B cell (primary cell): ENCODE data around the gene FGD4. TPM values are rescaled to one million over a fixed set of nuclear protein-coding genes. Genes with fewer than 3 reads are reported as not detected.
A peak's percentile ranks its signal among the peaks of the same experiment; 100 is the strongest.

Experiments
- ATAC-seq: fragments of 200-7000 bp; cut with Tn5 transposase; one replicate; pipeline ENCODE4 v1.10.0; 2021; ENCODE audit warnings: low read depth, mild to moderate bottlenecking, moderate number of reproducible peaks, moderate library complexity
- CTCF ChIA-PET: fragments of 350-600 bp; sonication (Branson Sonifier 250); formaldehyde crosslinking; loops from one replicate; lab custom pipeline; 2021; ENCODE audit warnings: antibody characterized with exemption, inconsistent platforms; lab: Charles Lee
- POLR2A ChIA-PET: fragments of 350-600 bp; sonication (Branson Sonifier 250); formaldehyde crosslinking; loops from one replicate; lab custom pipeline; 2021; ENCODE audit warnings: antibody characterized with exemption; lab: Charles Lee
- DNase-seq: peaks from one replicate; pipeline ENCODE4 v3.0.0; 2013
- H2AFZ ChIP-seq: 2 replicates; pipeline ENCODE4 v1.6.1; 2012; ENCODE audit warnings: mild to moderate bottlenecking, low read depth, low read length; ENCODE audit not compliant: insufficient read depth, poor library complexity, severe bottlenecking
- H3K27ac ChIP-seq, 2 donors: 1 replicate in 1 of 2; 2 replicates in 1 of 2; pipeline ENCODE4 v1.5.1; 2012 to 2013; ENCODE audit warnings: low read length in 2 of 2, mild to moderate bottlenecking in 2 of 2, moderate library complexity in 1 of 2
- H3K27me3 ChIP-seq, 4 experiments: fragments of 200-600 bp in 1 of 4; sonication (generic) in 1 of 4; replicated peaks in 1 of 4; 1 replicate in 2 of 4; 2 replicates in 2 of 4; pipeline versions ENCODE4 v1.6.1 to v1.7.0; 2013 to 2016; ENCODE audit warnings: low read length in 3 of 4, mild to moderate bottlenecking in 2 of 4, mixed read lengths in 1 of 4, moderate library complexity in 1 of 4; ENCODE audit not compliant: insufficient read depth in 4 of 4, control insufficient read depth in 3 of 4; ENCODE audit errors: control extremely low read depth in 1 of 4
- H3K36me3 ChIP-seq, 2 experiments: replicated peaks in 1 of 2; 1 replicate in 1 of 2; 2 replicates in 1 of 2; pipeline versions ENCODE4 v1.6.1 to v1.7.1; 2013; ENCODE audit warnings: low read length in 1 of 2; ENCODE audit not compliant: insufficient read depth in 2 of 2, control insufficient read depth in 1 of 2; ENCODE audit errors: control extremely low read depth in 1 of 2, extremely low read depth in 1 of 2
- H3K4me1 ChIP-seq, 2 donors: fragments of 200-600 bp in 1 of 2; sonication (generic) in 1 of 2; 1 replicate in 1 of 2; 2 replicates in 1 of 2; pipeline versions ENCODE4 v1.5.1 to v1.6.1; 2013 to 2017; ENCODE audit warnings: low read length in 2 of 2; ENCODE audit not compliant: control insufficient read depth in 2 of 2, insufficient read depth in 2 of 2
- H3K4me2 ChIP-seq: replicated peaks from 2 replicates; pipeline ENCODE3; 2012; ENCODE audit warnings: mild to moderate bottlenecking, low read depth, low read length; ENCODE audit not compliant: poor library complexity, severe bottlenecking
- H3K4me3 ChIP-seq, 5 experiments: fragments of 200-600 bp in 1 of 5; sonication (generic) in 1 of 5; 1 replicate in 3 of 5; 2 replicates in 2 of 5; pipeline versions ENCODE4 v1.5.1 to v1.7.0; 2011 to 2016; ENCODE audit warnings: low read length in 4 of 5, mild to moderate bottlenecking in 4 of 5, low read depth in 2 of 5, control low read depth in 1 of 5, moderate library complexity in 1 of 5; ENCODE audit not compliant: insufficient read depth in 1 of 5; ENCODE audit errors: control extremely low read depth in 1 of 5, extremely low read depth in 1 of 5
- H3K79me2 ChIP-seq: fragments of 200-600 bp; sonication (generic); one replicate; pipeline ENCODE4 v1.6.0; 2016; ENCODE audit warnings: low read length; ENCODE audit not compliant: control insufficient read depth, insufficient read depth
- H3K9ac ChIP-seq: fragments of 200-600 bp; sonication (generic); 2 replicates; pipeline ENCODE4 v1.6.1; 2017; ENCODE audit warnings: mild to moderate bottlenecking, low read length, moderate library complexity
- H3K9me3 ChIP-seq, 3 donors: one replicate each; pipeline versions ENCODE4 v1.6.1 to v1.7.1; 2013; ENCODE audit warnings: low read length in 2 of 3; ENCODE audit not compliant: control insufficient read depth in 2 of 3, insufficient read depth in 1 of 3; ENCODE audit errors: control extremely low read depth in 1 of 3
- H4K20me1 ChIP-seq: 2 replicates; pipeline ENCODE4 v1.6.0; 2012; ENCODE audit warnings: mild to moderate bottlenecking, low read length; ENCODE audit not compliant: insufficient read depth, control insufficient read depth, poor library complexity, severe bottlenecking
- H3K27ac Mint-ChIP-seq: one replicate; pipeline ENCODE4 v1.8.0; 2021; ENCODE audit warnings: mixed read lengths
- H3K27me3 Mint-ChIP-seq: one replicate; pipeline ENCODE4 v1.8.0; 2021; ENCODE audit warnings: mixed read lengths
- H3K4me1 Mint-ChIP-seq: one replicate; pipeline ENCODE4 v1.8.0; 2021; ENCODE audit warnings: mixed read lengths
- H3K4me3 Mint-ChIP-seq: one replicate; pipeline ENCODE4 v1.8.0; 2021; ENCODE audit warnings: mixed read lengths
- H3K9me3 Mint-ChIP-seq: one replicate; pipeline ENCODE4 v1.8.0; 2022; ENCODE audit warnings: mixed read lengths; ENCODE audit not compliant: insufficient read depth
- EZH2 ChIP-seq: IDR thresholded peaks from 2 replicates; pipeline ENCODE4 v1.6.1; 2012; ENCODE audit warnings: borderline replicate concordance, low read depth, mild to moderate bottlenecking, moderate library complexity, low read length; ENCODE audit not compliant: insufficient read depth, poor library complexity, severe bottlenecking
- WGBS: methylation state at CpG from one replicate; pipeline ENCODE4 v1.1.5; 2013; ENCODE audit warnings: missing lambda C conversion rate; ENCODE audit not compliant: insufficient coverage; 5-methylcytosine and 5-hydroxymethylcytosine counted together
- intact Hi-C: fragments of 100-400 bp; cut with micrococcal nuclease; formaldehyde crosslinking; loops from one replicate; pipeline ENCODE4 v1.10.0; 2022
- polyA plus RNA-seq: library from polyadenylated mRNA; depleted of rRNA; stranded (reverse); fragments of >200 nt; gene quantifications from 2 replicates; pipeline ENCODE4 v1.2.3, GENCODE V29; 2012
- total RNA-seq, 2 donors: library from RNA; stranded (reverse); fragments of 120-200 nt in 1 of 2; gene quantifications; 1 replicate in 1 of 2; 2 replicates in 1 of 2; pipeline versions ENCODE4 v1.2.3 to v1.2.4, GENCODE V29; 2013 to 2022
- TF ChIP-seq, protein P1 (sequence below): fragments of 200-600 bp; IDR thresholded peaks from one replicate; pipeline ENCODE4 v1.8.0; 2022; ENCODE audit warnings: antibody characterized with exemption, mild to moderate bottlenecking

FGD4 gene
- total and polyA plus RNA-seq, 2 donors (not counting 1 experiment from before 2014, with no cell fraction given) = 2.1 to 2.8 TPM

DNA sequence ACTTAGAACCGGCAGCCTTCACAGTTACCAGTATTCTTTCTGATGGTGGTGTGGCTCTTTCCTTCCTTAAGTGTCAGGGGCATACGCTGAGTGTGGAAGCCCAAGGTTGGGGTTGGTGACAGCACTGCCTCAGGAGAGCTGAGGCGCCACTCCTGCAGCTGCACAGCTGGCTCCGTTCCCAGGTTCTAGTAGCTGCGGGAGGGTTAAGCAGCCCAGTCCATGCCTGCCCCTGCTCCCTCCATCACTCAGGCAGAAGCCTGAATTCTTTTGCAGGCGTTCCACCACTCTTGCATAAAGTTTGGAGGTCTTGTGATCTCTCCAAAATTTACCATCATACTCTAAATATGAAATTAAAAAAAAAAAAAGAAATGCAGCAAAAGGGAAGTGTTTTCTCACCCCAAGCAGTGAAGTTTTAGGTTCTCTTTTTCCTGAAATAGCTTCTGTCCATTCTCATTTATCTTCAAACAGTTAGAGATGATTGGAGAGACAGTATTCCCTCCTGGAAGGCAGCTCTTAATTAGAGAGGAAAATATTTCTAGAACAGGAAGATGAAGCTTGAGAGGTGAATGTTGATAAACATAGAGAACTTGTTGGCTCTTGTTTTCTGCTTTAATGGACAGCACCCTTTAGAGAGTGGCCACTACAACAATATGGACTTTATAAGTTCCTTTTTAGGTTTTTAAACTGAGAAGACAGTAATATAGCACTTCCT, 136.1 kb downstream of the FGD4 start:
- H3K79me2 ChIP-seq = peaks cover 16% of the 10 kb centered on the region

More for the DNA sequence above, 136.1 kb downstream of the FGD4 start:
- H3K27me3 ChIP-seq = no peaks in the 10 kb centered on the region
- ATAC-seq (peak; percentile 34), DNase-seq (peak; percentile 37)
- H4K20me1 ChIP-seq = no peaks in the 10 kb centered on the region
- POLR2A ChIA-PET = interaction anchor here (0.7 kb wide), 1 partner anchor 28 kb away, joined by 3 read pairs; no protein-coding TSS in a partner anchor
- peak overlapping the region; percentile 54 for H3K9ac ChIP-seq
- H3K27me3 Mint-ChIP-seq = no peaks in the 10 kb centered on the region
- no peaks in the 10 kb centered on the region for H3K36me3 ChIP-seq
- H3K4me3 Mint-ChIP-seq = peak overlapping the region; percentile 88
- H3K9me3 ChIP-seq = no peaks in the 10 kb centered on the region
- H3K4me1 ChIP-seq = peaks cover 22 to 33% of the 10 kb centered on the region in 2 donors
- CTCF ChIA-PET = interaction anchor here (0.7 to 1.1 kb wide), 3 partner anchors 12 to 882 kb away, joined by 3 to 6 read pairs (median 3); no protein-coding TSS in a partner anchor
- TF ChIP-seq, protein P1, sequence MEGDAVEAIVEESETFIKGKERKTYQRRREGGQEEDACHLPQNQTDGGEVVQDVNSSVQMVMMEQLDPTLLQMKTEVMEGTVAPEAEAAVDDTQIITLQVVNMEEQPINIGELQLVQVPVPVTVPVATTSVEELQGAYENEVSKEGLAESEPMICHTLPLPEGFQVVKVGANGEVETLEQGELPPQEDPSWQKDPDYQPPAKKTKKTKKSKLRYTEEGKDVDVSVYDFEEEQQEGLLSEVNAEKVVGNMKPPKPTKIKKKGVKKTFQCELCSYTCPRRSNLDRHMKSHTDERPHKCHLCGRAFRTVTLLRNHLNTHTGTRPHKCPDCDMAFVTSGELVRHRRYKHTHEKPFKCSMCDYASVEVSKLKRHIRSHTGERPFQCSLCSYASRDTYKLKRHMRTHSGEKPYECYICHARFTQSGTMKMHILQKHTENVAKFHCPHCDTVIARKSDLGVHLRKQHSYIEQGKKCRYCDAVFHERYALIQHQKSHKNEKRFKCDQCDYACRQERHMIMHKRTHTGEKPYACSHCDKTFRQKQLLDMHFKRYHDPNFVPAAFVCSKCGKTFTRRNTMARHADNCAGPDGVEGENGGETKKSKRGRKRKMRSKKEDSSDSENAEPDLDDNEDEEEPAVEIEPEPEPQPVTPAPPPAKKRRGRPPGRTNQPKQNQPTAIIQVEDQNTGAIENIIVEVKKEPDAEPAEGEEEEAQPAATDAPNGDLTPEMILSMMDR = no peak
- TF ChIP-seq EZH2 = no peak
- intact Hi-C loops = loop anchor here (10.0 kb wide), 1 partner anchor 51 kb away; no protein-coding TSS in a partner anchor
- H2AFZ ChIP-seq = peak overlapping the region; percentile 75
- H3K27ac Mint-ChIP-seq = peak overlapping the region; percentile 72
- H3K4me2 ChIP-seq = peak overlapping the region; percentile 65
- no peaks in the 10 kb centered on the region for H3K9me3 Mint-ChIP-seq
- peaks cover 44% of the 10 kb centered on the region for H3K4me1 Mint-ChIP-seq
- peak overlapping the region; percentile 37 to 61 for H3K27ac ChIP-seq
- WGBS = 0% methylated on average over 2 of the region's 6 CpGs
- H3K4me3 ChIP-seq = peak overlapping the region; percentile 31 to 57 (median 38)
